ENCODE results near the gene SLC22A23.

SLC22A23 gene

DNA sequence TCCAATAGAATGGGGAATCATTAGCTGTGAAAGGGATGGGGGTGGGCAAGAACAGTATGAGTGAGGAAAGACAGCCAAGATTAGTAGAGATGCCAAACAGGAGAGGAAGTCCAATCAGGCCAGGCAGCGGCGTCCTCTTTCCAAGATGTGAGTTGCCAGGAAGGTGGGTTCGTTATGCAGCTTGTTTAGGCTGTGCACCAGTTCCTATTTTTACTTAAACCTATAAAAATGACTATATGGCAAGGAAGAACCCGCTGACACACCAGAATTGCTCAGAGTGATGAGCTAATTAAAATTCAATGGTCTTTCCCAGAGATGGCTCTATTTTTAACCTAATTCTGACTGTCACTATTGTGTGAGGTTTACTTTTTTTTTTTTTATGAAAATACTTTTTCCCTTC lies 88.2 kb downstream of the SLC22A23 start:
- no peak for DNase-seq

DNA sequence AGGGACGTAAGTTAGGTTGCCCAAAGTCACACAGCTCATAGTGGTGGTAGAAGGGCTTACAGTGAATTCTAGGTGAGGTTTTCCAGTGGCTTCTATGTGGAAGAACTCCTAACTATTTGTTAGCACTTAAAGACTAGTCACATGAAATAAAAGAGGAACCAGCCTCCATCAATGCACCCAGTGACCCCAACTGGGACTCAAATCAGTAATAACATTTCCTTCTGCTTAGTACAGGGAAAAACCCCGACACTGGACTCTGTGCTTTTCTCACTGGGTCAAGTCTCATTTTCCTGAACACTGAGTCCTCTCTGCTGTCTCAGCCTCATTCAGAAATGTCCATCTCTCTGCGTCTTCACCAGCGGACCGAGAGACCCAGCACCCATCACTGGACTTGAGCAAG lies 89.2 kb downstream of the SLC22A23 start:
- no peak for DNase-seq

DNA sequence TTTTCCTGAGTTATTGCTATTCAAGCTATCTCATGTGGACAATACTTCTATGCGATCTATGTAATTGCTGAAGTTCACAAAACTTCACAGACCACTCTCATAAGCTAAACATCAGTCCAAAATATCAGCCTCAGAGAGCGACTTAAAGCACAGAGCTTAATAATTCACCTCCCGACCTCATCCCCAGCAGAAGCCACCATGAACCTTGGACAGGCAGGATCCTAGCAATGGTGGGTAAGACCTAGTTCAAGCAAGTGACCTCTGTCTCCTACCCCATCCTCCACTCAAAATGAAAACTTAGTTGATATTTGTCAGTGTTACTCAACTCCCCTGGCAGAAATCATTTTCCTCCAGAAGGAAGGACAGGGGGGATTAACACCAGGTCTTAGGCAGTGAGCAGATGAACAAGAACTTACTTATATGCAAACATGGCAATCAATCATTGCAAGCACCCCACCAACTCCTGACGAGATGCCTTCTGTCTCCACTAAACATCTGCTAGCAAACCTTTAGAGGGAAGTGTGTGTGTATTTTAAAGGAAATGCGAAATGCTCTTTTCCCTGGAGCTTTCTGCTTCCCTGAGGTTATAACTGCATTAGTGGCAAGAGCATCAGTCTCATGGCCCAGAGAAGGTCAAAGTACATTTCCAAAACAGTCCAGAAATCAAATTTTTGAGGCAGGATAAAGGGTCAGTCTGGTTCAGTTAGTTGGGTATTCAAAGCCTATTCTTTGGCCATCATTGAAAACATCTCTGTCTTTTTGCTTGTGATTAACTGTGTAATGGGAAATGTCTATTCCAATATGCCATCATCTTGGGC lies 90.0 kb downstream of the SLC22A23 start:
- no peak for DNase-seq

DNA sequence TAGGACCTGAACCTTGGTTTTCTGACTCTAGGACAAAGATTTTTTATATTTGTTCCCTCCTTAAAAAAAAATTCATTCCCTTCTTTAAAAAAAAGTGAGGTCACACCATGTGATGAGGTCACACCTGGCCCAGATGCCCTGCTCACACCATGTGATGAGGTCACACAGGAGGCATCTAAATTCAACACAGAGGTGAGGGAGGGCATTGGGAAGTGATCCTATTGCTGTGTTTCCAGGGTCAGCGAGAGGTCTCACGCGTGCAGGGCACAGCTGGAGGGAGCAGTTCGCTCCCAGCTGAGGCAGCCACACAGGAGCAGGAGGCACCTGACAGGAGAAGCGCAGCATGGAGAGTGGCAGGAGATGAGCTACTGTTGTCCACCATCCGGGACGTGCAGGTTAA lies 92.5 kb downstream of the SLC22A23 start:
- DNase-seq, result no peak

DNA sequence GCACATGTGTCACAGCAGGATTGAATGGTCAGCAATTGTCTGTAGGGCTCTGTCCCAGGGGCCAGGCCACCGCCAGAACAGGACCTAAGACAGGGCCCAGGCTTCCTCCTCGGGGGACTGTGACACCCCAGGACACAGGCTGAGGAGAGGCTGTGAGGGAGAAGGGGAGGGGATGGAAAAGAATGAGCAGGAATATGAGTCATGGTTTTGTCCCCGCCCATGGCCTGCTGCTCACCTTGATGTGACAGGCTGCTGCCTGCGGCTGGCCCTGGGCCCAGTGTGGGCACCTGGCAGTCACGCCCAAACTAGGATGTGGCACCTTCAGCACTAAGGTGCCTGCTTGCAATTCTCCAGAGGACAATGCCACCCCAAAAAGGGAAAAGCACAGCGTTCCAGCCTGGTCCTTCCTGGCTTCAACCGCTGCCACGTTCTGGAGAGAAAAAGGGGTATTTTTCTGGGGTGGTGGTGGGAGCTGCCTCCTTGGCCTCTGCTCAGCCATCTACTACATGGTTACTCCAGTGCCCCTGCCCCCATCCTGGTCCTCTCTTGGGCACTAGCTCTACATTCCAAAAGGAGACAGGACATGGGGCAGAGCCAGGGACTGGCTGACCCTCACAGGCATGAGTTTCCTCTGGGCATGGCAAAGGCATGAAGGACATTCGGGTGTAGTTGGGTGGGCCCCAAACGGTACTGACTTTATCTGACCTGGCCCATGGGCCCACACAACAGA lies 93.4 kb downstream of the SLC22A23 start:
- DNase-seq, result no peak

DNA sequence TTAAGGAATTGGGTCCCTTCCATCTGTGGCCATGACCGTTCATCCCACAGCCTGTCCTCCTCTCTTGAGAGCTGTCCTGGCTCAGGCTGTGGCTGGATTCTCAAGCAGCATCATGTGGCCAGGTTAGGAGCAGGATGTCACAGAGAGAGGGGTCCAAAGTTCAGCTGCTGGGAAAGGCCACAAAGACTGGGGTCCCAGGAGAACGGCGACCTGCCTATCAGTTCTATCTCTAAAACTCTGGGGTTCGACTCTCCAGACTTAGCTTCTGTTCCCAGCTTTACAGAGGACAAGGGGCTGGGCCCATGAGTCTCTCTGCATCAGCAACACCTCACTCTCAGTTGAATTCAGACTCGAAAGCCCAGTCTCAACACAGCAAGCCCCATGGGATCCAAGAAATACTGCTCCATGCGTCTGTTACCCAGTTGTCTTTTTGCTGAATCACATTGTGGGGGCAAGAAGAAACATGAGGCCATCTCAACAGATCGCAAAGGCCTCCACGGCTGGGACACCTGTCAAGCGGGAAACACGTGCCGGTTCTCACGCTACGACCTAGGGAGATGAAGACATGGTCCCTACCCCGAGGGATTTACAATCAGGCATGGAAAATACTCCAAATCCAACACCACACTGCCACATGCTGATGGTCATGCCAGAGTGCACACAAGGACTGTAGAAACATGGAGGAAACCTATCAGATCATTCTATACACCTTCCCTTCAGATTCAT lies 95.4 kb downstream of the SLC22A23 start:
- DNase-seq, result no peak

DNA sequence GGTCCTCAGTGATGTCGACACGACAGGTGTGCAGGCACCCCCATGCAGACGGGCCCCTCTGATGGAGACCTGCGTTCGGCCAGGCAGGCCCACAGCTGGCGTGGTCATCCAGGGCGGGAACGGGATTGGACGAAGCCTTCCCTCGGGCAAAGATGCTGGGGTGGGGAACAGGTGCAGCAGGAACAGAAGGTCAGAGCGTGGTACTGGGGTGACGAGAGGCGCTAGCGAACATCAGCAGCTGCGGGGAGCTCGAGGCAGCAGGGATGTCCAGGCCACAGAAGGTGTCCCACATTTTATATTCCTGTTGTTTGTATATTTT lies 96.2 kb downstream of the SLC22A23 start:
- no peak for DNase-seq

DNA sequence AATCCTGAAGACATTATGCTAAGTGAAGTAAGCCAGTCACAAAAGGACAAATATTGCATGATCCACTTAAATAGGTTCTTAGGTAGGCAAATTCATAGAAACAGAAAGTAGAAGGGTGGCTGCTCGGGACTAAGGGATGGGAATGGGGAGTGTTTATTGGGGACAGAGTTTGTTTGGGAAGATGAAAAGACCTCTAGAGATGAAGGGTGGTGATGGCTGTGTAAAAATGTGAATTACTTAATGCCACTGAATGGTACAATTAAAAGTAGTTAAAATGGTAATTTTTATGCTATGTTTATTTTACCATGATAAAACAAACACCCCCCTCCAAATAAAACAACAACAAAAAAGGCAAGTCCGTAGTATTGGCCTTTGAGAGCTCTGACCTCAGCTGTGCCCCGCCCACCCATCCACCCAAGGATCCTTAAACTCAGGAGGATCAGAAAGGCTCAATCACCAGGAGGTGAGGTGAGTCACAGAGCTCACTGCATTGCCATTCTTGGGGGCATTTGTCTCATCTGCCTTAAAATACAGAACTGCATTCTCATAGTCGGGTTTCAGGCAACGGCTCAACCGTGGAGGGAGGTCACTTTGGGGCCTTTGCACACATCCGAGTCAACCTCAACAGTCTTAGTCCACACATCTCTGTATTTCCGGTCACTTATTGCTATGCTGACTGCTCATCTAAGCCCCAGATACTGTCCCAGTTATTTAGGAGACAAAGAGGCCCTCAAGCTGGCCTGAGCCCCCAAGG lies 96.7 kb downstream of the SLC22A23 start:
- no peak for DNase-seq

DNA sequence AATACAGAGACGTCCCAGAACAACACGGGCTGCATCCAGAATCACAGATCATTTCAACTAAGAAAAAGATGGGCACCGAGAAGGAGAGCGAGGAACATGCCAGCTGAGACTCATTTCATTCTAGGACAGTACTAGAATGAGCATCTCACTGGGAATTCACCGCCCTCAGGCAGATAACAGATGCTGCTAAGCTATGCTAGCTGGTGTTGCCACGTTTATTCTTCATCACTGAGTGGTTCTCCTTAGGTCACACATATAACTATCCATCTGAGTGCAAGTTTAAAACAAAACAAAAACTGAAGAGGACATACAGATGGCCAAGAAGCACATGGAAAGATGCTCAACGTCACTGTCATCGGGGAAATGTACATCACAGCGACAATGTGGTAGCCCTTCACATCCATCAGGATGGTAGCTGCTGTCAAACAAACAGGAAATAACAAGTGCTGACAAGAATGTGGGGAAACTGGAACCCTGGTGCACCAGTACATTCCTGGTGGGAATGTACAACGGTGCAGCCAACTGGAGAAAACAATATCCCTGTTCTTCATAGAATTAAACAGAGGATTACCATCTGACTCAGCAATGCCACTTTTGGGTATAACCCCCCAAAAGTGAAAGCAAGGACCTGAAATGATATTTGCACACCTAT lies 97.6 kb downstream of the SLC22A23 start:
- no peak for DNase-seq

DNA sequence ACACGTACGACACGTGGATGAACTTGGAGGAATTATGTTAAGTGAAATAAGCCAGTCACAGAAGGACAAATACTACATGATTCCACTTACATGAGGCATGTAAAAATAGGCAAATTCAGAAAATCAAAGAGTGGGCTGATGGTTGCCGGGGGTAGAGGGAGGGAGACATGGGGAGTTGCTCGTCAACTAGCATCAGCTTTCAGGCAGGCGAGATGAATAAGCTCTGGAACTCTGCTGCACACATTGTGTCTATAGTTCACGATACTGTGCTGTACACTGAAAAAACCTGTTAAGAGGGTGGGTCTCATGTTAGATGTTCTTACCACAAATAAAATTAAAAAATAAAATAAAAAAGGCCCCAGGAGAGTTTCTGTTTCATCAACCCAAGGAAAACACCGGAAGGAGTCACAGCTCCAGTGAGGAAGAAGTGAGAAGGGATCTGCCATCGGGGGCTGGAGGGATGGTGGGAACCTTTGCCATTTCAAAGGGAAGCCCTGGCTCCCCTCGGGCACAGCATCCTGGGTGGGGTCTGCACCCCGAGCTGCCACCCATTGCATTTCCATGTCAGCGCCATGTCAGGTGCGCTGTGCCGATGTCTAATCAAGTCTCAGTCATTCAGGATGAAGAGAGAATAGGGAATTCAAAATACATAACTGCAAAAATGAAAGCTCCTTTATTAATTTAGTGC lies 98.3 kb downstream of the SLC22A23 start:
- no peak for DNase-seq

DNA sequence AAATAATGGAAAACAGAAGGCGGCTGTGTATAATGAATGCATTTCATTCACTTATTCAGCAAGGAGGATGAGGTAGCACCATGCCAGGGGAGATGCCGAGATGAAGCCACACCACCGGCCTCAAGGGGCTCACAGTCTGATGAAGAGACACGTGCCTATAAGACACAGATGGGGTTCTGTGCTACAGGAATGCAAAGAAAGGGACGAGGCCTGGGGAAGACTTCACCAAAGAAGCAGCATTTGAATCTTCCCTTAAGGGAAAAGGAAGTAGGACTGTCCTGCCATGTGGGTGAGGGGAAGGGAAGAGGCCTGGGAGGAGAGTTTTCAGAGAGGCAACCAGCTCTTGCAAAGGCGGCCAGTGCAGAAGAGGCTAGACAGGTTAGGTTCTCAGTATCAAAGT lies 99.2 kb downstream of the SLC22A23 start:
- no peak for DNase-seq

DNA sequence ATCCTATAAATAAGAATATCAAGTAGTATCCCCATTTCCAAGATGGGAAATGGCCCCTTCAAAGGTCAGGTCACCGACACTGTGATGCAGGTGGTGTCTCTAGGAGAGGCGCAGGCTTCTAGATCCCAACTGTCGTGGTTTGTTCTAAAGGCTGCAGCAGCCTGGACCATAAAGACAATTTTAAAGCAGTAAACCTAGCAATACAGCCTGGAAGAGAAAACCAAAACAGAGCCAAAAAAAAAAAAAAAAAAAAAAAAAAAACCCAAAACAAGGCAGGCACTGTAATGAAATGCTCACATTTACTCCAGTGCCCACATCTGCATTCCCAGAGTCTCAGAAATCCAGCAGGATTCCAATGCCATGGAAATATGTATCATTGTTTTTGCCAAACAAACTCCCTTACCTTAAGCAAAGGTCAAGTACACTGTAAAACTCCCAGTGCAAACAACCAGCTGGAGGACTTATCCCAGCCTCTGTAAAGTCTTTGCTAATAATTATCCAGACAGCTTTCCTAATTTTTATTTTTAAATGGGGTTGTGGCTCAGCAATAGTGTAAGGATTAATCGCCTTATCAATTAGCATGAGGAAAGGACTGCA lies 99.9 kb downstream of the SLC22A23 start:
- no peak for DNase-seq

DNA sequence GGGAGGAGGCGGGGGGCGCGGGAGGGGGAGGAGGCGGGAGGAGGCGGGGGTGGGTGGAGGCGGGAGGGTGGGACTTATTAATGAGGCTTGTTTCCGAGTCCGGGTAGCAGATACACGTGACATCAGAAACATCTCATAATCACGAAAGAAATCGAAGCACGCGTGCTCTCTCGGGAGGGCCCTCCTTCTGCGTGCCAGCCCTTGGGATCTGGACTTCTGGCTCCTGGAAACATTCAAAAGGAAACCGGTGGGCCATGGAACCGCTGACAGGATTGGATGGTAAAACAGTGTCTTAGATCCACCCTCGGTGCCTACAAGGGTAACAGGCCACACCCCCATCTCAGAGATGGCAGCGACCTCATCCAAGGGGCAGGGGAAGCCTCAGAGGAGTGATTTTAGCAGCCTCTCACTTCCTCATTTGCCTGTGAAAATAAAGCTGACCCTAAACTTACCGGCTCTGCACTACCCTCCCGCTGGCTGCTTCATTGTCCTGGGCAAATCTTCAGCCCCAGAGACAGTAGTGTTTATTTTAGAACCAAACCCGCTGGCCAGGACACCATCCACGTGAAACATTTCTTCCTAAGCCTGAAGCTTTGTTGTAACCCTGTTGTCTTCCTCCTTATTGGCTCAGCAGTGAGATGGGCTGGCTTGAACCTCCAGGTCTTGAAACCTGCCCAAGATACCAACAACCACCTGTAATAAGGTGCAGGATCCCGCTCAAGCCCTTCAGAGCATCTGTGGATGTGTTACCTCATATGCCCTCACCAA lies 100.6 kb downstream of the SLC22A23 start:
- DNase-seq, result peak; percentile 92

DNA sequence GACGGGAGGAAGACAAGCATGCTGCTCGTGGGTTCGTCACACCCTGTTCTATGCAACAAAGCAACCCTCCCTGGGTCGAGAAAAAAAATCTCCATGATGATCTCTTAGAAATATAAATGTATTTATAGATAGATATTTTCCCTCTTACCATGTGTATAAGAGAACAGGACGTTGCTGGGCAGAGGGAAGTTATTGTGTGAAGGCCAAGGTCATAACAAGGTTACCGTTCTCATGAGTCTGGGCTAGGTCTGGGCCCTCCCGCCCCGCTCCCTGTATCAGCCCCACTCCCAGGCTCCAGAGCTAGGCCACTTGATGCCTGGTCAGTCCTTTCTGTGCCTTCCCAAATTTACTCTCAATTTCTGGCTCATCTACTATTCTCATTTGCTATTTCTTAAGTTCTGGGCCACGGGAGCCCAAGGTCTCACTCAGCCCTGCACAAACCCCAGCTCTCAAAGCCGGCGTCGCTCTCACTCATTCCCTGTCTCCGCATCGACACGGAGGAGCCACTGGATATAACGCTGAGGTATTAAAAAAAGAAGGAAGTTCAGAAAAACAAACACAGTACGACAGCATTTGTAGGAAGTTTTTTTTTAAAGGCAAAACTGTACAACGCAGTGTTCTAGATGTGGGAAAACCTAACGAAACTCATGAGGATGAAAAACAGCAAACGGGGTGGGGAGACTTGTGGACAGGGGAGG lies 101.3 kb downstream of the SLC22A23 start:
- DNase-seq, result no peak

DNA sequence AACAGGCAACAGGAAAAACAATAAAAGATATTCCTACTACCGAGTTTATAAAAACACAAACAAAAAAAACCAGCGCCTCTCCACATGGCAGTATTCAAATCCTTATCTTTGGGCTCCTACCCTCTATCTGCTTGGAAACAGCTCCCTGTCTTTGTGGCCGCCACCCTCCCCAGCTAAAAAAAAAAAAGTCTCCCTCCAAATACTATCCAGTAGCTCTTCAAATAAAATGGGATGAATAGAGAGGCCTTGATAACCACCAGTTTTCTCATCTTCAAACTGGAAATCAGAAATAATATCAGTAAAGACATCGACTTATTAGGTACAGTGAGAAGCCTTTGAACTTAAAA lies 101.9 kb downstream of the SLC22A23 start:
- peak; percentile 81 for DNase-seq

DNA sequence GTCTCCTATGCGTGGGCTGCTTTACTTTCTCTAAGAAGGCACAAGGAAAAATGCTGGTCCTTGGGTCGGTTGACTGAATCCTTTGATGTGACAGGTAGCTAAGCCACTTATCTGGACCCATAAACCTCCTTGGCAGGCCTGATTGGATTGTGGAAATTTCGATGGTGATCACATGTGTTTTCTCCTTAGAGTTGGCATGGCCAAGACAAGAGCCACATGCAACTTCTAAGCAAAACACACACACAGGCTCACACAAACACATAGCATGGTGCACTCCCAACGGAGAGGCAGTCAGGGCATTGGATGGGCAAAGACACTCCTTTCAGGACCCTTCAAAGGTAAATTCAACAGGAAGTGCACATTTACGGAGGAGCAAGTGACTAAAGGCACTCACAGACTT lies 102.9 kb downstream of the SLC22A23 start:
- DNase-seq, result no peak

DNA sequence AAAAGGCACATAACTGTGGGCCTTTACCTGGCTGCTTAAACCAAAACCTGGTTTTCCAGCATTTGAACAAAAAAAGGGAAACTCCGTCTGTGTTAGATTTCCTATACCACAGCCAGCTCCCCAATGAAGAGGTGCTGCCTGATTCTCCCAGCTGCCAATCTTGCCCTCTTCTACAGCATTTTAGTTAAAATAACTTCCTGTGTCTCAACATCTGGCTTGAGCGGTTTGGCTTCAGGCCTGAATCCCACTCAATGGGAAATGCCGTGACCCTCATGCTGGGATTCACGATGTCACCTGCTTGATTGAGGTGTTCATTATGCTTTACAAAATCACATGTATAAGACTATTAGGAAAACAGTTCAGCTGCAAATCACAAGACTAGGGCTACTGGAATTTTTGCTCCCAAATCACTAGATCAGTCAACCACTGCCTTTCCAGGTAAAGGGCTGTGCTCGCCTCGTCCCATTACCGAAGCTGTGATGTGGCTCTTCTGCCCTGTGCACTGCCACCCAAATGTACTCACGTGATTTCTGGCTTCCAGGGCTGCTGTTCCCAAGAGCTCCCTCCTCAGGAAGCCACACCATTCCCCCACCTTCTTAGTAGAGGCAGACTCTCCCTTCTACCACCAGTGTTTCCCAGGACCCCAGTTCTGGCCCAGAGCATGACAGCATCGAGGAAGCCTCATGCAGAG lies 103.5 kb downstream of the SLC22A23 start:
- DNase-seq, result no peak

DNA sequence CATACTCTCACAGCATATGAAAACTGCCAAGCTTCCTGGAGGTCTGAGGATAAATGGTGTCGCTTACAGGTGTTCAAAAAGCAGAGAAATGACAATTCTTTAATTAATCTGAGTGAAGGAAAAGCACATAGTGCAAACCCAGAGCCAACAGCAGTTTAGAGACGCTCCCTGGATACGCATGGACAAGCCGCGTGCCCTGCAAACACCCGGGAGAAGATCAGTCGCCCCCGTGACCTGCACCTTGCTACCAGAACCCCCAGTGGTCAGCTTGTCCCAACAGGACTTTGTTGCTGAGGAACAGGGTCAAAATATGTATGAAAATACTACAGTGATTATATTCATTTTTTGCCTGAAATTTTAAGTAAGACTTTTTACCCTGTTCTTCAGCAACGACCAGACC lies 104.2 kb downstream of the SLC22A23 start:
- DNase-seq, result no peak

DNA sequence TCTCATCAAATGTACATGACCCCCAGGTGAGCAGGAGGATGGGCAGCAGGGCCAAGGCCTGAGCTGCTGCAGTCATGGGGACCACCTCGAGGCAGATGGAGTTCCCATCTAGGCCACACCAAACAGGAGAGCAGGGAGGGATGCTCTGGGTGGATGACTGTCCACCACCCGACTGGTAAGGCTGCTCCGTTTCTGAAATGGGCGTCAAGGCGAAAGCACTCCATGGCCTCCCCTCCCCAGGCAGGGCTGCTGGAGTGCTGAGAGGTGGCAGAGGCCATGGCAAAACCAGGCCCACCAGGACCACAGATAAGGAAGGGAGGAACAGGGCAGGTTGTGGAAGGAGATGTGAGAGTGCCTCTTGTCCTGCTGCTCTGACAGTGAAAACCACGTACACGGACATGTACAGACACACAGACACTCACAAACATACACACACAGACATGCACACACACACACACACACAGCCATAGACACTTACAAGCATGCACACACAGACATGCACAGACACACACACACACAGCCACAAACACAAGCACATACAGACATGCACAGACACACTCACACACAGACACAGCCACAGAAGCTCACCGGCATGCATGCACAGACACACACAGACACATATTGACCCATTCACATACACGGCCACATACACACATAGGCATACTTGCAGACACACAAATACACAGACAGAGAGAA lies 104.9 kb downstream of the SLC22A23 start:
- DNase-seq, result no peak

All from hematopoietic multipotent progenitor cell treated with erythropoietin and hydrocortisone succinate and interleukin-3 and kit ligand, for 4 days (in vitro differentiated cells).